Pulmonary artery endothelial cell (primary cell): Measurements from ENCODE around the gene ACYP2. TPM values are rescaled to one million over a fixed set of nuclear protein-coding genes. Genes with fewer than 3 reads are reported as not detected.
"Not testable (repeated sequence)": the region's sequence is repeated elsewhere in the genome, so short reads cannot be mapped to it uniquely, and the experiment has no call there.

ENCODE experiments used
- DNase-seq: peaks from one replicate; pipeline ENCODE4 v3.0.0-alpha.2; 2011; ENCODE audit warnings: low read depth, low spot score
- total RNA-seq: library from RNA; depleted of rRNA; stranded (reverse); fragments of >200 nt; gene quantifications from 2 replicates; pipeline ENCODE4 v1.2.3, GENCODE V29; 2014

The ACYP2 gene
- total RNA-seq, 1 donor from 2014 or later, result 3.2 TPM

- no peak for DNase-seq
Observed at GRCh38 chr2:54262015-54262765, 146.8 kb downstream of the ACYP2 start.

- not testable (repeated sequence) for DNase-seq
Observed at GRCh38 chr2:54265081-54265480, 149.7 kb downstream of the ACYP2 start.

GRCh38 chr2:54267577-54267976 lies 152.2 kb downstream of the ACYP2 start:
- no peak for DNase-seq

- DNase-seq, result no peak
Observed at GRCh38 chr2:54271189-54271588, 155.8 kb downstream of the ACYP2 start.

GRCh38 chr2:54271843-54272627 lies 156.6 kb downstream of the ACYP2 start:
- DNase-seq, result no peak

GRCh38 chr2:54274781-54275242 lies 159.4 kb downstream of the ACYP2 start:
- no peak for DNase-seq

- no peak for DNase-seq
Observed at GRCh38 chr2:54275541-54275940, 160.1 kb downstream of the ACYP2 start.

- no peak for DNase-seq
Observed at GRCh38 chr2:54279385-54279784, 164.0 kb downstream of the ACYP2 start.

GRCh38 chr2:54284826-54285225 lies 169.4 kb downstream of the ACYP2 start:
- no peak for DNase-seq

- DNase-seq, result no peak
Observed at GRCh38 chr2:54285451-54285850, 170.0 kb downstream of the ACYP2 start.

- DNase-seq, result no peak
Observed at GRCh38 chr2:54287532-54287931, 172.1 kb downstream of the ACYP2 start.

- no peak for DNase-seq
Observed at GRCh38 chr2:54289917-54290316, 174.5 kb downstream of the ACYP2 start.

- DNase-seq, result no peak
Observed at GRCh38 chr2:54290356-54291025, 175.1 kb downstream of the ACYP2 start.

GRCh38 chr2:54294665-54295064 lies 179.2 kb downstream of the ACYP2 start:
- not testable (repeated sequence) for DNase-seq

- DNase-seq, result no peak
Observed at GRCh38 chr2:54295911-54296310, 180.5 kb downstream of the ACYP2 start.

GRCh38 chr2:54298514-54298913 lies 183.1 kb downstream of the ACYP2 start:
- DNase-seq, result no peak

- no peak for DNase-seq
Observed at GRCh38 chr2:54303631-54304030, 188.2 kb downstream of the ACYP2 start.

GRCh38 chr2:54306556-54306955 lies 191.1 kb downstream of the ACYP2 start:
- DNase-seq, result no peak

GRCh38 chr2:54308186-54308585 lies 192.8 kb downstream of the ACYP2 start:
- no peak for DNase-seq

GRCh38 chr2:54308782-54309181 lies 193.4 kb downstream of the ACYP2 start:
- DNase-seq, result no peak

- DNase-seq, result no peak
Observed at GRCh38 chr2:54310311-54310710, 194.9 kb downstream of the ACYP2 start.

GRCh38 chr2:54310961-54311360 lies 195.5 kb downstream of the ACYP2 start:
- no peak for DNase-seq
